ENCODE data around the gene CTNS.

GRCh38 chr17:3693829-3694231 lies 57.3 kb downstream of the CTNS start:
- no peak for TF ChIP-seq POLR2A (IDR thresholded peaks at IDR 0.05)
- TF ChIP-seq CTCF (IDR thresholded peaks at IDR 0.05 in 4 of 5, conservative IDR thresholded peaks at IDR 0.05 in 1 of 5): no peak
